Measurements from ENCODE around the gene TMEM151B. TPM values are rescaled to one million over a fixed set of nuclear protein-coding genes. Genes with fewer than 3 reads are reported as not detected.

TMEM151B gene
- total RNA-seq, 1 donor from 2014 or later: 0.05 TPM

- Mint-ChIP-seq H3K4me1 (ENCODE audit: low read depth) (peaks cover 80% of the 10 kb centered on the region), H3K4me3 (ENCODE audit: unreplicated experiment) (peak overlapping the region; percentile 70), H3K36me3 (ENCODE audit: low read depth) (peaks cover 12% of the 10 kb centered on the region), H3K27me3 (ENCODE audit: low read depth) (no peaks in the 10 kb centered on the region), H3K9me3 (ENCODE audit: low read depth) (no peaks in the 10 kb centered on the region), H3K27ac (ENCODE audit: unreplicated experiment) (peak overlapping the region; percentile 76)
- DNase-seq (ENCODE audit: low spot score): no peak
- TF ChIP-seq CTCF (IDR thresholded peaks at IDR 0.05): no peak
Measured at GRCh38 chr6:44226368-44227147, 43.7 kb upstream of the TMEM151B start.

- peaks cover 14% of the 10 kb centered on the region for H3K36me3 Mint-ChIP-seq (ENCODE audit: low read depth)
- no peaks in the 10 kb centered on the region for H3K27me3 Mint-ChIP-seq (ENCODE audit: low read depth)
- peaks cover 73% of the 10 kb centered on the region for H3K4me1 Mint-ChIP-seq (ENCODE audit: low read depth)
- H3K9me3 Mint-ChIP-seq (ENCODE audit: low read depth): no peaks in the 10 kb centered on the region
- peak overlapping the region; percentile 70 for H3K4me3 Mint-ChIP-seq (ENCODE audit: unreplicated experiment)
- peak overlapping the region; percentile 32 for H3K27ac Mint-ChIP-seq (ENCODE audit: unreplicated experiment)
- no peak for TF ChIP-seq CTCF (IDR thresholded peaks at IDR 0.05)
- no peak for DNase-seq (ENCODE audit: low spot score)
Measured at GRCh38 chr6:44227148-44227793, 43.0 kb upstream of the TMEM151B start.

GRCh38 chr6:44228031-44228430, 42.2 kb upstream of the TMEM151B start:
- Mint-ChIP-seq H3K27me3 (ENCODE audit: low read depth) (no peaks in the 10 kb centered on the region), H3K9me3 (ENCODE audit: low read depth) (no peaks in the 10 kb centered on the region), H3K27ac (ENCODE audit: unreplicated experiment) (peak overlapping the region; percentile 32), H3K36me3 (ENCODE audit: low read depth) (peaks cover 18% of the 10 kb centered on the region), H3K4me1 (ENCODE audit: low read depth) (peaks cover 69% of the 10 kb centered on the region), H3K4me3 (ENCODE audit: unreplicated experiment) (no peak overlapping the region)
- TF ChIP-seq CTCF (IDR thresholded peaks at IDR 0.05): no peak
- DNase-seq (ENCODE audit: low spot score): no peak

GRCh38 chr6:44228433-44228832, 41.8 kb upstream of the TMEM151B start:
- Mint-ChIP-seq H3K4me3 (ENCODE audit: unreplicated experiment) (no peak overlapping the region), H3K27ac (ENCODE audit: unreplicated experiment) (peak overlapping the region; percentile 27), H3K27me3 (ENCODE audit: low read depth) (no peaks in the 10 kb centered on the region), H3K36me3 (ENCODE audit: low read depth) (peaks cover 18% of the 10 kb centered on the region), H3K9me3 (ENCODE audit: low read depth) (no peaks in the 10 kb centered on the region), H3K4me1 (ENCODE audit: low read depth) (peaks cover 71% of the 10 kb centered on the region)
- no peak for DNase-seq (ENCODE audit: low spot score)
- no peak for TF ChIP-seq CTCF (IDR thresholded peaks at IDR 0.05)

- Mint-ChIP-seq H3K27ac (ENCODE audit: unreplicated experiment) (peak overlapping the region; percentile 27), H3K27me3 (ENCODE audit: low read depth) (no peaks in the 10 kb centered on the region)
Measured at GRCh38 chr6:44228836-44229235, 41.4 kb upstream of the TMEM151B start.

More at GRCh38 chr6:44228836-44229235, 41.4 kb upstream of the TMEM151B start:
- DNase-seq (ENCODE audit: low spot score): peak; percentile 35
- Mint-ChIP-seq H3K4me3 (ENCODE audit: unreplicated experiment) (no peak overlapping the region), H3K4me1 (ENCODE audit: low read depth) (peaks cover 75% of the 10 kb centered on the region), H3K9me3 (ENCODE audit: low read depth) (no peaks in the 10 kb centered on the region), H3K36me3 (ENCODE audit: low read depth) (peaks cover 21% of the 10 kb centered on the region)
- no peak for TF ChIP-seq CTCF (IDR thresholded peaks at IDR 0.05)

Data from chondrocyte (in vitro differentiated cells).